HTERT RPE-1 (cell line): Measurements from ENCODE around the gene SLC18A3.

Source experiments
- in situ Hi-C: fragments of 300-500 bp; cut with MboI; formaldehyde crosslinking; loops from 4 replicates; pipeline ENCODE4 v1.14.3; 2020; ENCODE audit warnings: low sequenced_read_pairs

Gene SLC18A3

GRCh38 chr10:49611166-49611815 is 1.2 kb downstream of the SLC18A3 start:
- in situ Hi-C loops = no loop called here

DNA sequence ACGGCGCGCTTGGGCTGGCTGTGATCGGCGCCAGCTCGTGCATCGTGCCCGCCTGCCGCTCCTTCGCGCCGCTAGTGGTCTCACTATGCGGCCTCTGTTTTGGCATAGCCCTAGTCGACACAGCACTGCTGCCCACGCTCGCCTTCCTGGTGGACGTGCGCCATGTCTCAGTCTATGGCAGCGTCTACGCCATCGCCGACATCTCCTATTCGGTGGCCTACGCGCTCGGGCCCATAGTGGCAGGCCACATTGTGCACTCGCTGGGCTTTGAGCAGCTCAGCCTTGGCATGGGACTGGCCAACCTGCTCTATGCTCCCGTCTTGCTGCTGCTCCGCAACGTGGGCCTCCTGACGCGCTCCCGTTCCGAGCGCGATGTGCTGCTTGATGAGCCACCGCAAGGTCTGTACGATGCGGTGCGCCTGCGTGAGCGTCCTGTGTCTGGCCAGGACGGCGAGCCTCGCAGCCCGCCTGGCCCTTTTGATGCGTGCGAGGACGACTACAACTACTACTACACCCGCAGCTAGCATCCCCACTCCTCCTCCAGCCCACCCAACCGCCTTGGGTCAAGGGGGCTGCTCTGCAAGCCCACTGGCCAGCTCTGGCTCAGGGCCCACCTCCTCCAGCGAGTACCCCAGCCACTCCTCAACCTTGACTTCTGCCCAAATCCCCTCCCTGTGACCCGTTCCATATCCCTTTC is 1.9 kb downstream of the SLC18A3 start:
- in situ Hi-C loops = no loop called here

DNA sequence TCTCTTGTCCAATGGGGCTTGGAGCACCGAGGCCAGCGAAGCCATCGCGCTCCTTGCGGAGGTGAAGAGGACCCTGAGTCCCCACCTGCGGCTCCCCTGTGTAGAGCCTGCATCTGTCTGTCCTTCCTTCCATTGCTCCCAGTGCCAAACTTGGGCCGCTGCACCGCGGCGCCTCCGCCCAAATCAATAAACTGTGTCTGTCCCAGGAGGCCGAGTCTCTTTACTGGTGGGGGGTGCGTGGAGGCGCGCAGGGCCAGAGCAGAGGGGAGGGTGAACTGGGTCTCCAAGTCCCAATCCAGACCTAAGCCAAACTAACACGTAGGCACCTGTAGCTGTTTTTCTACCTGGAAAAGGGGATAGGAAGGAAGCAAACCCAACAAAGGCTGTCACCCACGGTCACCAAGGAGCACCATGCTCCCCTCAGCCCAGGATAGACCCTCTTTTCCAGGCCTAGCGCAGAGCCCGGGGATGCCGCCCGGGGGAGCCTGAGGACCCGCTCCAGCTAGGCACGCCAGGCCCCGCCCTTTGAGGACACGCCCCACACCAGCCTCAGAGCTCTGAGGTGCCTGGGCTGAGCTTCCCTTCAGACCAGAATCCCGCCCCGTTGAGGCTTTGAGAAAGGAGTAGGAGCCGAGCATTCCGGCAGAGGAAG is 2.5 kb downstream of the SLC18A3 start:
- in situ Hi-C loops = no loop called here

GRCh38 chr10:49613165-49613881 is 3.2 kb downstream of the SLC18A3 start:
- in situ Hi-C loops = no loop called here

- in situ Hi-C loops = no loop called here
Observed at GRCh38 chr10:49613882-49614241, 3.8 kb downstream of the SLC18A3 start, which contains the start of gene CHAT. TSS of gene CHAT (plus strand) at chr10:49614037. CDS start at chr10:49614190, 153 bp downstream.

DNA sequence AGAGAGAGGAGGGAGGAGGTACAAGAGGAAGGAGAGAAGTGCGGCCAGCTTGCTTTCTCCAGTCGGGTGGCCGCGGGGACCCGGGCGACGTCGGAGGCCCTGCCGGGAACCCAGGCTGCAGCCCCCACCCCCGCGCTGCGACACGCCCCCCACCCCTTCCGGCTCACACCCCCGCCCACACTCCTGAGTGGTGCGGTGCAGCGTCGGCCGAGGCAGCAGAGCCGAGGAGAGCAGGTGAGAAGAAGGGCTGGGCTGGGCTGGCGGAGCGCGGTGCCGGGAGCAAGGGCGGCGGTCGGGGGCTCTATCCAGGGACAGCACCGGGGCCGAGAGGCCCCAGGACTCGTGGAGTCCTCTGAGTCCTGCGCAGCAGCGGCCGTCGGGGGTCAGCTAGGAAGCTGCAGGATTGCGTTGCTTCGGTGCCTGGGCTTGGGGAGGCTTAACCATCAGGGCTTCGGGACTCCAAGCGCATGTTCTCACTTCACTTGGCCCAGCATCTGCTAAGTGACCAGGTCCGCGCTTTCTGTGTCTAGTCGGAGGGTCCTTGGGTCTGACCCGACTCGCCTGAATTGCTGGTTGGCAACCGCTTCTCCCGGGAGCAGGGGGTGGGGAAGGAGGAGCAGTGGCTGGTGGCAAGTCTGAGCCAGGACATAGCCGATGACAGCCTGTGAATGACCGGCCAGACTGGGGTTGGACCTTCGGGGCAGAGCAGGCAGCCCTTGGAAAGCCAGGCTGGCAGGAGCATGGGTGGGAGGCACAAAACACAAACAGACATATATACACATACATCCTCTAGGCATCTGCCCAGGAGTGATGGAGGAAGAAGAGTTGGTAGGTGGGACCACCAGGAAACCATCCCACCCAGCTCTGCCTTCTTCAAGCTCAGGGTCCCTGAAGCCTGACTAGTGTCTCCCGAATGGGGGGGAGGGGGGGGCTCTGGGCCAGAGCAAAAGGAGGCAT is 4.4 kb downstream of the SLC18A3 start:
- in situ Hi-C loops = no loop called here

DNA sequence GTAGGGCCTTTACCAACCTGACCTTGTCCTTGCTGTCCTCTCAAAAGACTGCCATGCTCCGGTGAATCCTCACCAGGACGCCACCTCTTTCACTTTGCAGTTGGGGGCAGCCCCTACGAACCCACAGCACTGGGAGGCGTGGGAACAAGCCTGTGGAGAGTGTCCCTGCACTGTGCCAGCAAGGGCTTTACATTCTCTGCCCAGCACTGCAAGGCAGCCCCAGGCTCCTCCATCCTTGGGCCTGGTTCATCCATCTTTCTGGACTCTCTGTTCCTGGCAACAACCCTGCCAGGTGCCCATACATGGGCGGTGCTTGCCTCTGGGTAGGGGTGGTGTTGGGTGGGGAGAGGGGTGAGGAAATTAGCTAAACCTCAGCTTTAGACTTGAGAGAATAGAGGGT is 5.1 kb downstream of the SLC18A3 start:
- in situ Hi-C loops = no loop called here

- in situ Hi-C loops = no loop called here
Observed at GRCh38 chr10:49615721-49616120, 5.6 kb downstream of the SLC18A3 start.

DNA sequence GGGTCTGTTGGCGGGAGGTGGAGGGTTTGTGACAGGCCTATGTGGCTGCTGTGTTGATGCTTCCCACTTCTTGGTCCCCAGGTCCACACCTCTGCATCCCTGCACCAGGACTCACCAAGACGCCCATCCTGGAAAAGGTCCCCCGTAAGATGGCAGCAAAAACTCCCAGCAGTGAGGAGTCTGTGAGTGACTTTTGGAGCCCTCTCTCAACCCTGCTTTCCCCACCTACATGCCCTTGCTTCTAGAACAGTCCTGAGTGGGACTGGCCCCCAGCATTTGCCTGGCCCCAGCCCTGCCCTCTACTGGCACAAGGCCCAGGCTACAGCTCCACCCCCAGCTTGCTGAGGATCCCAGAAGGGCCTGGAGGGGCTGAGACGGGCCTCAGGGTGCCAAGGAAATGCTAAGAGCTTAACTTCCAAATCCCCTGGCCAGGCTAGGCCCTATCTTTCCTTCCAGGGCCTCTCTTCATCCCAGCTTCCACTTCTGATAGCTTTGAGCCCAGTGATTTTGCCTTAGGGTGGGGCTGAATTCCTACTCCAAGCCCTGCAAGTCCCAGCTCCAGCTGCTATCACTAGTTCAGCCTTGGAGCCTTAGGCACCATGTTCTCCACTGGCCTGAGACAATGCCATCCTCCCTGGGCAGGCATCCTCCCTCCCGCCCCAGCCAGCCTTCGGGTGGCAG is 6.5 kb downstream of the SLC18A3 start:
- in situ Hi-C loops = no loop called here

- in situ Hi-C loops = no loop called here
Observed at GRCh38 chr10:49617121-49618020, 7.3 kb downstream of the SLC18A3 start.

DNA sequence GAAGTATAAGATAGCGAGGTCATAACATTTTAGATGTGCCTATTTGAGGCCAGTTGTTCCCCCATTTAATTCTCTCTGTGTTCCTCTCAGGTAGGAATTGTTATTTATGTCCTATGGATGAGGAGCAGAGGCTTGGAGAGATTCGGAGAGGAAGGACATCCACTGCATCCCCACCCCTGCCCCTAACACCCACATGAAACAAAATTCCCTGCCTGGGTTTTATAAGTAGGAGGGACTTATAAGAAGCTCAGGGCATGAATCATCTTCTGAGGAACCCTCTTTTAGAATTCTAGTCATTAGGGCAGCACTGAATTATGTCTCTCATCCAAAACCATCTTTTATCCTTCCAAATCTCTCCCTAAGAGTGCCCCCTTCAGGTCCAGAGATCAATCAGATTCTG is 8.7 kb downstream of the SLC18A3 start:
- in situ Hi-C loops = no loop called here

DNA sequence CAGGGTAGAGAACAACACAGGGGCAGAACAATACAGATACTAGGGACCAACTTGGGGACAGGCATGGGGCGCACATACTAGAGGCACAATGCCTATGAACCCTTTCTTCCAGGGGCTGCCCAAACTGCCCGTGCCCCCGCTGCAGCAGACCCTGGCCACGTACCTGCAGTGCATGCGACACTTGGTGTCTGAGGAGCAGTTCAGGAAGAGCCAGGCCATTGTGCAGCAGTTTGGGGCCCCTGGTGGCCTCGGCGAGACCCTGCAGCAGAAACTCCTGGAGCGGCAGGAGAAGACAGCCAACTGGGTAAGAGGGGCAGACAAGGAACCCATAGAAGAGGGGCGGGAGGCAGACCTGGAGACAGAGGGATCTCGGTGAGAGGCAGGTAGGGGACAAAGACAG is 9.5 kb downstream of the SLC18A3 start:
- in situ Hi-C loops = no loop called here

DNA sequence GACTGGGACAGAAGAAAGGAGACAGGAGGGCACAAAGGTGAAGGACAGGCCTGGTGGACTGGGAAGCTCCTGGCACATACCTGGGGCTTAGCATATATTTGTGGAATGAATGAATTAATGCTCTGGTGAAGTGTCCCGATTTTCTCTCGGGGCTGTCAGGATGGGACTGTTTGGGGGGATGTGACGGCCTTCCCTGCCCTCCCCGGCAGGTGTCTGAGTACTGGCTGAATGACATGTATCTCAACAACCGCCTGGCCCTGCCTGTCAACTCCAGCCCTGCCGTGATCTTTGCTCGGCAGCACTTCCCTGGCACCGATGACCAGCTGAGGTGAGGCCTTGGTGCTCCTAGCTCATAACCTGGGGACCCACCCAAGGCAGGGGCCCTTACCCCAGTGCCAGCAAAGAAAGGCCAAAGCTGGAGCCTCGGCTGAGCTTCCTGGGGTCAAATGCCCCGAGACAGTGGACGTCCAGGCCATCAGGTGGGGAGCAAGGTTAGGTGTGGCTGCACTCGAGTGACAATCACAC is 10.2 kb downstream of the SLC18A3 start:
- in situ Hi-C loops = no loop called here

DNA sequence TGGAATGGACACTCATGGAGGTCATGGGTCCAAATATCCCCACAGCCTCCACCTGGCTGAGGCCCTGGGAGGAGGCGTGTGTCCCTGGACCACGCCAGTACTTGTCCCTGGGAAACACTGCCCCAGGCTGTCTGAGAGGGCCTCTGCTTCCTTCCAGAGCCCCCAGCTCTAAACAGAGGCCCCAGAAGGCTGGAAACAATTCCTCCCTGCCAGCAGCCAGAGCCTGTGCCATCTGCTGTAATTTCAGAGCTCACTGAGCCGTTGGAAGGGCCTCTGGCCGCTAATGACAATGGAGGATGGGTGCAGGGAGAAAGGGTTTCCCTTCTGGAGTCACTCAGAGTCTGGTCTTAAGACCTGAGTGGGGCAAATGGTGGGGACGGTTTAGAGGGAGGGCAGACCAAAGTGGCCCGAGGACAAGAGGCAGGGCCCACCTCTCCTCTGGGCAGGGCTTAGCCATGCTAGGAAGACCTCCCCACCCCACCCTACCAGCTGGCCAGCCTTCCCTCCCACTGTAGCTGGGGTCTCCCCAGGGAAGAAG is 10.8 kb downstream of the SLC18A3 start:
- in situ Hi-C loops = no loop called here

- in situ Hi-C loops = no loop called here
Observed at GRCh38 chr10:49621561-49621960, 11.5 kb downstream of the SLC18A3 start.

GRCh38 chr10:49622426-49623425 is 12.6 kb downstream of the SLC18A3 start:
- in situ Hi-C loops = no loop called here

DNA sequence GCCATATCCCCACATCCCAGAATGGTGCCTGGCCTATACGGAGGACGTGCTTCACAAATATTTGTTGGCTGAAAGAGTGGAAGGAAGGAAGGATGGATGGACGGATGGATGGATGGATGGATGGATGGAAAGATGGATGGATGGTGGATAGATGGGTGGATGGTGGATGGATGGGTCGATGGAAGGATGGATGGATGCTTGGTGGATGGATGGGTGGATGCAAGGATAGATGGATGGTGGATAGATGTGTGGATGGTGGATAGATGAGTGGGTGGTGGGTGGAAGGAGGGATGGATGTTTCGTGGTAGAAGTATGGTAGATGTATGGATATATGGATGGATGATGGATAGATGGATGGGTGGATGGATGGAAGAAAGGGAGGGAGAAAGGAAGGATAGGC is 14.5 kb downstream of the SLC18A3 start:
- in situ Hi-C loops = no loop called here
